KG1 (cell line): ENCODE results near the gene CYP4B1.

ENCODE experiments used
- DNase-seq: peaks from one replicate; lab custom pipeline; 2025; lab: John Stamatoyannopoulos, UW

Gene CYP4B1

GRCh38 chr1:46797696-46798470, 963 bp upstream of the CYP4B1 start:
- DNase-seq, result no peak

- DNase-seq, result no peak
Observed at GRCh38 chr1:46800742-46801141, 1.9 kb downstream of the CYP4B1 start.

GRCh38 chr1:46801323-46802055, 2.6 kb downstream of the CYP4B1 start:
- no peak for DNase-seq

- no peak for DNase-seq
Observed at GRCh38 chr1:46802081-46802480, 3.2 kb downstream of the CYP4B1 start.

GRCh38 chr1:46802901-46803574, 4.2 kb downstream of the CYP4B1 start:
- DNase-seq, result no peak

- no peak for DNase-seq
Observed at GRCh38 chr1:46804027-46804889, 5.4 kb downstream of the CYP4B1 start.

- no peak for DNase-seq
Observed at GRCh38 chr1:46804926-46805325, 6.1 kb downstream of the CYP4B1 start.

- no peak for DNase-seq
Observed at GRCh38 chr1:46805755-46806154, 6.9 kb downstream of the CYP4B1 start.

GRCh38 chr1:46806196-46807020, 7.6 kb downstream of the CYP4B1 start:
- no peak for DNase-seq

- no peak for DNase-seq
Observed at GRCh38 chr1:46807046-46807972, 8.5 kb downstream of the CYP4B1 start.

GRCh38 chr1:46809071-46809470, 10.2 kb downstream of the CYP4B1 start:
- no peak for DNase-seq

- DNase-seq, result no peak
Observed at GRCh38 chr1:46809904-46810303, 11.1 kb downstream of the CYP4B1 start.

GRCh38 chr1:46810596-46810995, 11.8 kb downstream of the CYP4B1 start:
- no peak for DNase-seq

GRCh38 chr1:46811053-46811452, 12.2 kb downstream of the CYP4B1 start:
- no peak for DNase-seq

GRCh38 chr1:46812065-46812963, 13.5 kb downstream of the CYP4B1 start:
- no peak for DNase-seq

- no peak for DNase-seq
Observed at GRCh38 chr1:46812996-46813857, 14.4 kb downstream of the CYP4B1 start.

GRCh38 chr1:46813858-46814396, 15.1 kb downstream of the CYP4B1 start:
- DNase-seq, result no peak

GRCh38 chr1:46815133-46815532, 16.3 kb downstream of the CYP4B1 start:
- DNase-seq, result no peak
